ENCODE measurements around the gene NMRAL1.

Gene NMRAL1

GRCh38 chr16:4433228-4433627 is 41.2 kb downstream of the NMRAL1 start:
- H3K9ac ChIP-seq (ENCODE audit: low read length) = no peak overlapping the region
- H3K79me2 ChIP-seq (ENCODE audit: low read length) = peaks cover 53% of the 10 kb centered on the region
- TF ChIP-seq EZH2phosphoT487 (IDR thresholded peaks at IDR 0.05; ENCODE audit: low read depth) = no peak
- no peak for TF ChIP-seq CTCF (IDR thresholded peaks at IDR 0.05; ENCODE audit: low read depth, low read length)
- H3K36me3 ChIP-seq (replicated peaks; ENCODE audit: low read depth, low read length) = peaks cover 38% of the 10 kb centered on the region
- no peak overlapping the region for H2AFZ ChIP-seq (ENCODE audit: low read depth, low read length)
- H3K27ac ChIP-seq (ENCODE audit: low read length) = no peak overlapping the region
- H3K4me3 ChIP-seq (ENCODE audit: low read length) = no peak overlapping the region
- no peaks in the 10 kb centered on the region for H4K20me1 ChIP-seq (ENCODE audit: insufficient read depth, low read length)
- no peaks in the 10 kb centered on the region for H3K9me3 ChIP-seq (ENCODE audit: insufficient read depth, low read length)
- no peaks in the 10 kb centered on the region for H3K27me3 ChIP-seq (ENCODE audit: low read depth, low read length)
- H3K4me2 ChIP-seq (ENCODE audit: low read length) = no peak overlapping the region
- no peaks in the 10 kb centered on the region for H3K4me1 ChIP-seq (ENCODE audit: low read length)

GRCh38 chr16:4431023-4431422 is 43.4 kb downstream of the NMRAL1 start:
- Histone ChIP-seq H3K4me2 (ENCODE audit: low read length) (no peak overlapping the region), H3K36me3 (replicated peaks; ENCODE audit: low read depth, low read length) (peaks cover 25% of the 10 kb centered on the region), H4K20me1 (ENCODE audit: insufficient read depth, low read length) (no peaks in the 10 kb centered on the region), H3K4me1 (ENCODE audit: low read length) (peaks cover 9% of the 10 kb centered on the region), H2AFZ (ENCODE audit: low read depth, low read length) (no peak overlapping the region), H3K79me2 (ENCODE audit: low read length) (peaks cover 74% of the 10 kb centered on the region), H3K9ac (ENCODE audit: low read length) (no peak overlapping the region), H3K9me3 (ENCODE audit: insufficient read depth, low read length) (no peaks in the 10 kb centered on the region), H3K27me3 (ENCODE audit: low read depth, low read length) (no peaks in the 10 kb centered on the region), H3K4me3 (ENCODE audit: low read length) (no peak overlapping the region), H3K27ac (ENCODE audit: low read length) (no peak overlapping the region)
- no peak for TF ChIP-seq EZH2phosphoT487 (IDR thresholded peaks at IDR 0.05; ENCODE audit: low read depth)
- no peak for TF ChIP-seq CTCF (IDR thresholded peaks at IDR 0.05; ENCODE audit: low read depth, low read length)

GRCh38 chr16:4428500-4428899 is 45.9 kb downstream of the NMRAL1 start:
- Histone ChIP-seq H3K27me3 (ENCODE audit: low read depth, low read length) (no peaks in the 10 kb centered on the region), H3K79me2 (ENCODE audit: low read length) (peaks cover 67% of the 10 kb centered on the region), H3K9ac (ENCODE audit: low read length) (no peak overlapping the region)

GRCh38 chr16:4426722-4427372 is 47.6 kb downstream of the NMRAL1 start:
- Histone ChIP-seq H3K27me3 (ENCODE audit: low read depth, low read length) (no peaks in the 10 kb centered on the region), H3K79me2 (ENCODE audit: low read length) (peaks cover 62% of the 10 kb centered on the region), H3K4me1 (ENCODE audit: low read length) (peaks cover 14% of the 10 kb centered on the region), H3K4me3 (ENCODE audit: low read length) (peak overlapping the region; percentile 96), H3K4me2 (ENCODE audit: low read length) (peak overlapping the region; percentile 81), H2AFZ (ENCODE audit: low read depth, low read length) (no peak overlapping the region), H3K36me3 (replicated peaks; ENCODE audit: low read depth, low read length) (peaks cover 9% of the 10 kb centered on the region), H3K9ac (ENCODE audit: low read length) (peak overlapping the region; percentile 92), H3K9me3 (ENCODE audit: insufficient read depth, low read length) (no peaks in the 10 kb centered on the region), H4K20me1 (ENCODE audit: insufficient read depth, low read length) (no peaks in the 10 kb centered on the region), H3K27ac (ENCODE audit: low read length) (no peak overlapping the region)
- no peak for TF ChIP-seq EZH2phosphoT487 (IDR thresholded peaks at IDR 0.05; ENCODE audit: low read depth)
- no peak for TF ChIP-seq CTCF (IDR thresholded peaks at IDR 0.05; ENCODE audit: low read depth, low read length)

More at GRCh38 chr16:4428500-4428899, 45.9 kb downstream of the NMRAL1 start:
- no peaks in the 10 kb centered on the region for H4K20me1 ChIP-seq (ENCODE audit: insufficient read depth, low read length)
- no peaks in the 10 kb centered on the region for H3K9me3 ChIP-seq (ENCODE audit: insufficient read depth, low read length)
- H3K36me3 ChIP-seq (replicated peaks; ENCODE audit: low read depth, low read length) = peaks cover 11% of the 10 kb centered on the region
- peaks cover 14% of the 10 kb centered on the region for H3K4me1 ChIP-seq (ENCODE audit: low read length)
- no peak for TF ChIP-seq EZH2phosphoT487 (IDR thresholded peaks at IDR 0.05; ENCODE audit: low read depth)
- TF ChIP-seq CTCF (IDR thresholded peaks at IDR 0.05; ENCODE audit: low read depth, low read length) = no peak
- H3K27ac ChIP-seq (ENCODE audit: low read length) = no peak overlapping the region
- H3K4me2 ChIP-seq (ENCODE audit: low read length) = no peak overlapping the region
- H2AFZ ChIP-seq (ENCODE audit: low read depth, low read length) = no peak overlapping the region
- H3K4me3 ChIP-seq (ENCODE audit: low read length) = no peak overlapping the region

Measured in OCI-LY3 (cell line).